22Rv1 (cell line): ENCODE measurements around the gene MTFMT.
A peak's percentile ranks its signal among the peaks of the same experiment; 100 is the strongest.
"Not testable (repeated sequence)": the region's sequence is repeated elsewhere in the genome, so short reads cannot be mapped to it uniquely, and the experiment has no call there.

Experiments used
- H3K27ac ChIP-seq: fragments of 450-650 bp; 2 replicates; pipeline ENCODE4 v1.5.1; 2017
- ZFX ChIP-seq: fragments of 450-650 bp; IDR thresholded peaks from 2 replicates; pipeline ENCODE4 v1.6.1; 2017; ENCODE audit warnings: antibody characterized with exemption, borderline replicate concordance
- TF ChIP-seq, protein P1 (sequence below): fragments of 450-650 bp; IDR thresholded peaks from 2 replicates; pipeline ENCODE4 v1.5.1; 2017; ENCODE audit warnings: mild to moderate bottlenecking

MTFMT gene

GRCh38 chr15:65028921-65029735 lies at the start of gene MTFMT:
TSS of gene MTFMT (minus strand) at chr15:65029639. CDS start at chr15:65029613, 26 bp downstream.
- H3K27ac ChIP-seq: no peak within 1 kb of the TSS
- TF ChIP-seq, protein P1, sequence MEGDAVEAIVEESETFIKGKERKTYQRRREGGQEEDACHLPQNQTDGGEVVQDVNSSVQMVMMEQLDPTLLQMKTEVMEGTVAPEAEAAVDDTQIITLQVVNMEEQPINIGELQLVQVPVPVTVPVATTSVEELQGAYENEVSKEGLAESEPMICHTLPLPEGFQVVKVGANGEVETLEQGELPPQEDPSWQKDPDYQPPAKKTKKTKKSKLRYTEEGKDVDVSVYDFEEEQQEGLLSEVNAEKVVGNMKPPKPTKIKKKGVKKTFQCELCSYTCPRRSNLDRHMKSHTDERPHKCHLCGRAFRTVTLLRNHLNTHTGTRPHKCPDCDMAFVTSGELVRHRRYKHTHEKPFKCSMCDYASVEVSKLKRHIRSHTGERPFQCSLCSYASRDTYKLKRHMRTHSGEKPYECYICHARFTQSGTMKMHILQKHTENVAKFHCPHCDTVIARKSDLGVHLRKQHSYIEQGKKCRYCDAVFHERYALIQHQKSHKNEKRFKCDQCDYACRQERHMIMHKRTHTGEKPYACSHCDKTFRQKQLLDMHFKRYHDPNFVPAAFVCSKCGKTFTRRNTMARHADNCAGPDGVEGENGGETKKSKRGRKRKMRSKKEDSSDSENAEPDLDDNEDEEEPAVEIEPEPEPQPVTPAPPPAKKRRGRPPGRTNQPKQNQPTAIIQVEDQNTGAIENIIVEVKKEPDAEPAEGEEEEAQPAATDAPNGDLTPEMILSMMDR: peak; percentile 19
- TF ChIP-seq ZFX: no peak

DNA sequence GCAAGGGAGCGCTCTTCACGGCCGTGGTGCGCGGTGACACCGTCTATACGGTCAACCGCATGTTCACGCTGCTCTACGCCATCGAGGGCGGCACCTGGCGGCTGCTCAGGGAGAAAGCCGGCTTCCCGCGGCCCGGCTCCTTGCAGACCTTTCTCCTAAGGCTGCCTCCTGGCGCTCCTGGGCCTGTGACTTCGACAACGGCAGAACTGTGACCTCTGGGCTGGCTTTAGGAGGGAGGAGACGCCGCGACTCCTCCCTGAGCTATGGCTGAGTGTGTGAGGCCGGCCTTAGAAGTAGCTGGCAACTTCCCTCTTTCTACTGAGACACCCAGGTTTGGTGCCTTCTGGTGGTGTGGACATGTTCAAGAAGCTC lies 48.5 kb upstream of the MTFMT start:
- TF ChIP-seq ZFX: no peak
- TF ChIP-seq, protein P1: peak; percentile 76

DNA sequence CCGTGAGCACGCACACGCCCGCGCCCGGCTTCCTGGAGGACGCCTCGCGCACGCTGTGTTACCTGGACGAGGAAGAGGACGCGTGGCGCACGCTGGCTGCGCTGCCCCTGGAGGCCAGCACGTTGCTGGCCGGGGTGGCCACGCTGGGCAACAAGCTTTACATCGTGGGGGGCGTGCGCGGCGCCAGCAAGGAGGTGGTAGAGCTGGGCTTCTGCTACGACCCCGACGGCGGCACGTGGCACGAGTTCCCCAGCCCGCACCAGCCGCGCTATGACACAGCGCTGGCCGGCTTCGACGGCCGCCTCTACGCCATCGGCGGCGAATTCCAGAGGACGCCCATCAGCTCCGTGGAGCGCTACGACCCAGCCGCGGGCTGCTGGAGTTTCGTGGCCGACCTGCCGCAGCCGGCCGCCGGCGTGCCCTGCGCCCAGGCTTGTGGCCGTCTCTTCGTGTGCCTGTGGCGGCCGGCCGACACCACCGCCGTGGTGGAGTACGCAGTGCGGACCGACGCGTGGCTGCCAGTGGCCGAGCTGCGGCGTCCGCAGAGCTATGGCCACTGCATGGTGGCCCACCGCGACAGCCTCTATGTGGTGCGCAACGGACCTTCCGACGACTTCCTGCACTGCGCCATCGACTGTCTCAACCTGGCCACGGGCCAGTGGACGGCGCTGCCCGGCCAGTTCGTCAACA lies 48.0 kb upstream of the MTFMT start:
- TF ChIP-seq ZFX: no peak
- H3K27ac ChIP-seq: no peak overlapping the region

More for the DNA sequence above, 48.5 kb upstream of the MTFMT start:
- no peak overlapping the region for H3K27ac ChIP-seq

GRCh38 chr15:65076486-65077290 lies 47.2 kb upstream of the MTFMT start, which contains the start of gene KBTBD13:
TSS of gene KBTBD13 (plus strand) at chr15:65076746. CDS start at chr15:65076816, 70 bp downstream.
- TF ChIP-seq, protein P1: no peak
- no peak for TF ChIP-seq ZFX
- H3K27ac ChIP-seq: no peak within 1 kb of the TSS

DNA sequence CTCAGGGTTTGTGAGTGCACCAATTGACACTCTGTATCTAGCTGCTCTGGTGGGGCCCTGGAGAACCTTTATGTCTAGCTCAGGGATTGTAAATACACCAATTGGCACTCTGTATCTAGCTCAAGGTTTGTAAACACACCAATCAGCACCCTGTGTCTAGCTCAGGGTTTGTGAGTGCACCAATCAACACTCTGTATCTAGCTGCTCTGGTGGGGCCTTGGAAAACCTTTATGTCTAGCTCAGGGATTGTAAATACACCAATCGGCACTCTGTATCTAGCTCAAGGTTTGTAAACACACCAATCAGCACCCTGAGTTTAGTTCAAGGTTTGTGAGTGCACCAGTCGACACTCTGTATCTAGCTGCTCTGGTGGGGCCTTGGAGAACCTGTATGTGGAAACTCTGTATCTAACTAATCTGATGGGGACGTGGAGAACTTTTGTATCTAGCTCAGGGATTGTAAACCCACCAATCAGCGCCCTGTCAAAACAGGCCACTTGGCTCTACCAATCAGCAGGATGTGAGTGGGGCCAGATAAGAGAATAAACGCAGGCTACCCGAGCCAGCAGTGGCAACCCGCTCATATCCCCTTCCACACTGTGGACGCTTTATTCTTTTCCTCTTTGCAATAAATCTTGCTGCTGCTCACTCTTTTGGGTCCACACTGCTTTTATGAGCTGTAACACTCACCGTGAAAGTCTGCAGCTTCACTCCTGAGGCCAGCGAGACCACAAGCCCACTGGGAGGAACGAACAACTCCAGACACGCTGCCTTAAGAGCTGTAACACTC lies 46.4 kb upstream of the MTFMT start:
- H3K27ac ChIP-seq: not testable (repeated sequence)

DNA sequence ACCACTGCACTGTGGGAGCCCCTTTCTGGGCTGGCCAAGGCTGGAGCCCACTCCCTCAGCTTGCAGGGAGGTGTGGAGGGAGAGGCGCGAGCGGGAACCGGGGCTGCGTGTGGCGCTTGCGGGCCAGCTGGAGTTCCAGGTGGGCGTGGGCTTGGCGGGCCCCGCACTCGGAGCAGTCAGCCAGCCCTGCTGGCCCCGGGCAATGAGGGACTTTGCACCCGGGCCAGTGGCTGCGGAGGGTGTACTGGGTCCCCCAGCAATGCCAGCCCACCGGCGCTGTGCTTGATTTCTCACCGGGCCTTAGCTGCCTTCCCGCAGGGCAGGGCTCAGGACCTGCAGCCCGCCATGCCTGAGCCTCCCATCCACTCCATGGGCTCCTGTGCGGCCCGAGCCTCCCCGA lies 45.5 kb upstream of the MTFMT start:
- H3K27ac ChIP-seq: not testable (repeated sequence)

- no peak overlapping the region for H3K27ac ChIP-seq
Observed at GRCh38 chr15:65072617-65073016, 43.2 kb upstream of the MTFMT start.

DNA sequence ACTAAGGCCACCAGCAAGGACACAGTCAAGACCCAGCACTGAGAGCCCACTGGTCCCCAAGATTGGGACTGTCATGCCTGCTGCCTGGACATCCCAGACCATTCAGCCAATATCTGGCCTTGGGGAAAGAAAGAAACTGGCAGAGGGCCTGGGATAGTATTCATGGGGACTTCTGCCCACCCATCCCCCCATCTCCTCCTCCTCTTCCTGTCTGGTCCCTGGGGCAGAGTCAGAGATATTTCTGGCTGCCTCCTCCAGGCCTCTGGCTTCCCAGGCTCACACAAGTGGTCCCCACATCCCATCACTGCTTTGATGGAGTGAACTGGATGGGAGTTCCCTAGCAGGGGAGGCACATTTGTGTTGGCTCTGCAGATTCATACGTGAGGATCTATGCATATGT lies 42.6 kb upstream of the MTFMT start:
- TF ChIP-seq, protein P1: no peak
- TF ChIP-seq ZFX: no peak

More at GRCh38 chr15:65072617-65073016, 43.2 kb upstream of the MTFMT start:
- TF ChIP-seq ZFX: no peak
- TF ChIP-seq, protein P1: no peak

More for the DNA sequence above, 42.6 kb upstream of the MTFMT start:
- H3K27ac ChIP-seq: no peak overlapping the region
